ENCODE data around the gene NAT10.

DNA sequence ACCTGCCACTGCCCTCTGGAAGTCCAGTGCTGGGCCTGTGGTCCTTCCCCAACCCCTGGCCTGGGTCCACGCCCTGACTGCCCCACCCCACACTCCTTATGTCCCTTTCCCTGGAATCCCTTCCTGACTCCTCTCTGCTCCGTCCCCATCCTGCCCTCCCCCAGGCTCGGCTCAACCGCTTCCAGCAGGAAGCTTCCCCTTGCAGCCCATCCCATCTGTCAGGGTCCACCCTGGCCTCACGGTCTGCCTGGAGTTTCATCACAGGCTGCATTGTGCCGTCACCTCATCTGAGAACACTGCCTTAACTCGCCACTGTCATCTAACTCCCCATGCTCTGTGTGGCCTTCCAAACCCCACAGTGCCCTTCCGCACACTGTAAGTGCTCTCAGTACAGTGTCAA is 64.3 kb downstream of the NAT10 start:
- TF ChIP-seq CTCF (IDR thresholded peaks at IDR 0.05) (no peak), POLR2A (IDR thresholded peaks at IDR 0.05) (no peak), POLR2AphosphoS5 (IDR thresholded peaks at IDR 0.05) (no peak)

Data from suprapubic skin (tissue), 4 donors.